NCI-H146 (cell line): ENCODE measurements around the gene CD109.
"Not testable (repeated sequence)": the region's sequence is repeated elsewhere in the genome, so short reads cannot be mapped to it uniquely, and the experiment has no call there.

ENCODE experiments used
- DNase-seq: peaks from one replicate; lab custom pipeline; 2025; lab: John Stamatoyannopoulos, UW

Gene CD109

GRCh38 chr6:73688351-73688750, 7.7 kb upstream of the CD109 start:
- DNase-seq, result no peak

DNA sequence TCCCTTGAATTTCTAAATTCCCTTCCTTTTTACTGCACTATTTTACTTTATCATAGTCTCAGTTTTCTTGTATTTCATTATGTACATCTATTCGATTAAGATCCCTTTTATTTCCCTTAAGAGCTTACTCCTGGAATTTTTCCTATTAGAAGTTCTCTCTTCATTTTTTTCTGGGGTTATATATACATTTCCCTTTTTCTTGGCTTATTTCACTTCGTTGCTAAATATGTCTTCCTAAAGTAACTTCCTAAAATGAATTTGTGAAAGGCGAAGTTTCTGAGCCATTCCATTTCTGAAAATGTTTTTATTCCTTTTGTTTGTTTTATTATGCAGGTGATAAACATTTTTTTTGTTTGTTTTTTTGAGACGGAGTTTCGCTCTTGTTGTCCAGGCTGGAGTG, 5.9 kb upstream of the CD109 start:
- no peak for DNase-seq

DNA sequence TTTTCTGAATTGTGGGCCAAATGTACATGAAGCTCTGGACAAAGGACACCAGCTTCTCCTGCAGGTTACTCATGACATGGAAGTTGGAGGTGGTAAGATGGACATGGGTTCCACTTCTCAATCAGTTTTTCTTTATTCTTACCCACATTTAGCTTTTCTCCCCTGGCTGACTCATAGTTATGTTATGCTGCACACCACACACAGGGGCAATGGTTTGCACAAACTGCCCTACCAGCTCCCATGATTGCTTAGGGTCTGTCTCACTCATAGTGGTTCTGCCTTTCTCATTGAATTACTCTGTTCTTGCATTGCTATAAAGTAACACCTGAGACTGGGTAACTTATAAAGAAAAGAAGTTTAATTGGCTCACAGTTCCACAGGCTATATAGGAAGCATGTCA, 4.5 kb upstream of the CD109 start:
- DNase-seq, result no peak

DNA sequence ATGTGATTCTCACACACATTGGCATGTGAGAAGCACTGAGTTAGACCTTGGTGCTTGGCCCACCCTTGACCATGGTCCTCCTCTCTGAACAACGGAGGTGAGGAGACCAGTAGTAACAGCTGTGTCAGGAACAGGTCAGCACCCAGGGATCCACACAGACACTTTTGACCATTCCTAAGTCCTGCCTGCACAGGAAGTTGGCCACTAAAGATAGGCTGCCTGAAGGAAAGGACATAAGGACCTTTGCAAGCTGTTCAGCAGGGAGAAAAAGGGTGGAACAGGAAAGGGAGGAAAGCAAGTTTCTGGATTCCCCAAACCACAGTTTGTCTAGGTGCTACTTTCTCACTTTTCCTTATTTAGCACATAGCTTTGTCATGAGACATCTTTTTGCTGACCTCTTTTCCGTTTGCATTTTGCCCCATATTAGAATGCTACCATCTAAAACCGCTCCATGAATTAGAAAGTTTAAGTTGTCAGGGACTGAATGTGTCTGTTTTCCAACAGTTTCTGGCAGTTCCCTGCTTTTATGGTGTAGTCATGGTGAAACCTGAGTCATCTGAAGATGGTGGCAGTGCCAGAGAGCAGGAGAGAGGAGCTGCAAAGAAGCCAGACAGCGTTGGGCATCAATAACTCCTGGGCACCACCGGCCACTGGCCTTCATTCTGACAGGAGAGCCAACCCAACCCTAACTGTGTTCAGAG, 1.1 kb upstream of the CD109 start:
- no peak for DNase-seq

DNA sequence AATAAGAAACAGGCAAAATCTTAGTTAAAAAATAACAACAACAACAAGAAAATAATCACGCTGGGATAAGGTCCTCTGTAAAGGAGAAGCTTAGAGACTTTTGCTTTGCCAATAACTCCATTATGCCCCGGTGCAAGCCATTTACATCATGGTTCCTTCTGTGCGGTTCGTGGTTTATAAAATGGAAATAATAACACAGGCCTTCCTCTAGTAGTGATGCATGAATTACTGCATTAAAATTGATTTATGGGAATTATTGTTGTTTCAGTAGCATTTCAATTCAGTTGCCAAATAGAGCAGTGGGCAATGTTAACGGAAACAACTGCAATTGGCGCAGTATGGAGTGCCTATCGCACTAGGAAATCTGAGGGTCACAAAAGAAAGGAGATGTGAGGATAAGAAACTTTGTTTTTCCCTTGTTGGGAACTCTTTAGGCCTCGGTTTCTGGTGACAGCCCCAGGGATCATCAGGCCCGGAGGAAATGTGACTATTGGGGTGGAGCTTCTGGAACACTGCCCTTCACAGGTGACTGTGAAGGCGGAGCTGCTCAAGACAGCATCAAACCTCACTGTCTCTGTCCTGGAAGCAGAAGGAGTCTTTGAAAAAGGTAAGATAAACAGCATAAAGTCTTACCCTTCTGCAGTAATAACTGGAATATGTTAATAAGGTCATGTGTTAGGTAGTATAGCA, 1.1 kb downstream of the CD109 start:
- no peak for DNase-seq

- no peak for DNase-seq
These were observed 3.9 kb downstream of the CD109 start for GRCh38 chr6:73699676-73700459.

GRCh38 chr6:73702444-73702843, 6.4 kb downstream of the CD109 start:
- no peak for DNase-seq

DNA sequence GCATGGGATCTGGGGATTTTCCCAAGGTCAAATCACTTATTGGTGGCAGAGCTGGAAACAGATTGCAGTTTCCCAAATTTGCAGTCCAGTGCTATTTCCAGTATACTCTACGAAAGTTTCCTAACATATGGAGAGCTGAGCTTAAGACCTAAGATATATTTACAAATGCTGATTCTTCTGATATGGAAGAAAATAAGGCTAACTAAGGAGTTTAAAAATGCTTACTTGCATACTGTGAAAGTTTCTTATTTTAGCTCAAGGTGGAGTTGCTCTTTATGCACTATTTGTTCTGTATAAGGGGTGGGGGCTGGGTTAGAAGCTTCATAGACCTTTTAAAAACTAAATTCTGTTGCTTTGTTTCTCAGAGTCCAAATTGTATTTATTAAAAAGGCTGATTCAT, 7.5 kb downstream of the CD109 start:
- no peak for DNase-seq

- DNase-seq, result no peak
These were observed 8.3 kb downstream of the CD109 start for GRCh38 chr6:73704260-73704659.

DNA sequence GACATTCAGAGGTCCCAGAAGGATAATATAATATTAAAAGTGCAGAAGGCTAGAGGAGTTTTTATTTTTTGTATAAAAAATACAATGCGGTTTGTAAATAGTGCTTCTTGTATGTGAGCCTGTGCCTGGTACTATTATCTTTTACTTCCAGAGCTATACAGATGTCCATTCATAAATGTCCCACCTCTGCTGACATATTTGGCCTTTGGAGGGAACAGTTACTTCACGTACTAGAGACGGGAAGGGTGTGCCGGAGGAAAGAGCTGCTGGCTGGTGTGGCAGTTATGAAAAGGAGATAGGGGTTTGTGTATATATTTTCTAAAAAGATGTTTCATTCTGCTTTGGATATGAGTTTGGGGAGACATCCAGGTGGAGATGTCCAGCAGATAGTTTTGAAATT, 8.8 kb downstream of the CD109 start:
- DNase-seq, result no peak

DNA sequence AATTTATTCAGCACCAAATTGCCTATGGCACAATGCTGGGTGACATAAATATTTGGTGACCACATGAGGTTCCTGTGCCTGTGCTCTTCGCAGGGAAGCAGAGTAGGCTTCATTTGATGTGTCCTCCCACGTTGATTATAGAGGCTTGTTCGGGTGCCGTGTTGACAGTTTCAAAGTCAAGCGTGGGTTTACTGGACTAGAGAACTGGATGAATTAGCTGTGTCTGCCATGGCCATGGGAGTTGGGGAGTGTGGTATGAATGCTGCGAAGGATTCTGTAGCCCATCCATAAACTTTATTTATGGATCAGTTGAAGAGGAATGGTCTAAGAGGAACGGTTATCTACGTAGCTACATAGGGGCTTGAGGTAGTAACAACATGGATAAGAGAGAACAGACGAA, 11.0 kb downstream of the CD109 start:
- no peak for DNase-seq

GRCh38 chr6:73710470-73710869, 14.5 kb downstream of the CD109 start:
- DNase-seq, result no peak

DNA sequence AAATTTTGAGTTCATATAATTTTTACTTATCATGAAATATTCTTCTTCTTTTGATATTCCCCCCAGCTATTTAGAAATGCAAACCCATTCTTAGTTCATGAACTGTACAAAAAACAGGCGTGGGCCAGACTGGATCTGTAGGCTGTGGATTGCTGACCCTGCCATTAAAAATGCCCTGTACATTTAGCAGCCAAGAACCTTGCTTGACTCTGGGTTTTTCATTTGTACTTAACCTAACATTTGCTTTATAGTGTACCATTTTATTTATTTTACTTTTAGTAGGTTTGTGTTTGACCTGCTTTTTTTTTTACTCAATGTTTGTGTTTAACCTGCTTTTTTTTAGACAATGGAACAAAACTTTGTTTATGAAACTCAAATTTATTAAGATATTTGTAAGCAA, 14.9 kb downstream of the CD109 start:
- DNase-seq, result no peak

DNA sequence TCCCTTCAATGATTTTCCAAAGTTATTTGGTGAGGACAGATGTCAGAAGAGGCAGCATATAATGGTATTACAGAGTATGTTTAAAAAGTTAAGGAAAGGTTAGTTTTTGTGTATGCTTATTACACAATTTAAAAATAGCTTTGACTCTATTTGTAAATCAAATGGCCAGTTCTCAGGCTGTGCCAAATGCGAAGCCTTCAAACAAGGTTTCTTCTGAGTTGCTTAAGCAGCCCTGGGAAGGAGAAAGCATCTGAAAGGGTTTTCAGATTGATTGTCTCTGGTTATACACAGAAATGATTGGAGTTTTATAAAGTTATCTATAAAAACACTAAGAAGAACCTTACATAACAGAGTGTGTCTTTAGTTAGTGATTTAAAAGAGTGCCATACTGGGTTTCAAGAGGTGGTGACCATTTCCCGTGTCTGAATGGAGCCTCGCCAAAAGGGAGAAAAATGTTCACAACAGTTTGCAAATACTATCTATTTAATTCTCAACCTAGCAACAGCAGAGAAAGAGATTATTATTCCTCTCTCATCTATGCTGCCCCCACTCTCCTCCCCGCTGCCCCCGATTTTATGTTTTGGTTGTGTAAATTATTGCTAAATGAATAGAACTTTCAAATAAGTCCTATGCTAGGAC, 16.7 kb downstream of the CD109 start:
- DNase-seq, result no peak

DNA sequence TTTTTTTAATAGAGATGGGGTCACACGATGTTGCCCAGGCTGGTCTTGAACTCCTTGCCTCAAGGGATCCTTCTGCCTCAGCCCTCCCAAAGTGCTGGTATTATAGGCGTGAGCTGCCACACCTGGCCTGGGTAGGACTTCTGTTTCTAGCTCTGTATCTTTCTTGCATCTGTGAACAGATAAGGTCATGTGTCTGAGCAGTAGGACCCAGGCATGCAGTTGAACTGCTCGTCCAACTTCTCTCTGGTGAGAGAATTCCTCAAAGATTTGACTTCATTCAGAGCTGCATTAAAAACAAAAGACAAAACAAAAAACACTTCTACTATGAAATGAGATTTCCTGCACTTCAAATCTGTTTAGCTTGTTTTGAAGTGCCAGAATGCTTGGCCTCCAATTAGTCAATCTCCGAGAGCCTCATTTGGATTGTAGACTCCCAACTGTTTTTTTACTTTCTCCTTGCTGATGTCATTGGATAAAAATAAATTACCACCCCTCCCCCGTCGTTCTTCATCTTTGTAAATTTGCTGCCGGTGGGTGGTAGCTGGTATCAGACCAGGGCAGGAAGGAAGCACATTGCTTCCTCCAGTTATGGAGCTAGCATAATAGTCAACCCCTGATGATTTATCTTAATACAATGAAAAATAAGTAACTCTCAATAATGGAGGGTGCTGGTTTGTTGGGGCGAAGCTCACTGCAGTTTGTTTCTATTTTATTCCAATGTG, 17.6 kb downstream of the CD109 start:
- no peak for DNase-seq

DNA sequence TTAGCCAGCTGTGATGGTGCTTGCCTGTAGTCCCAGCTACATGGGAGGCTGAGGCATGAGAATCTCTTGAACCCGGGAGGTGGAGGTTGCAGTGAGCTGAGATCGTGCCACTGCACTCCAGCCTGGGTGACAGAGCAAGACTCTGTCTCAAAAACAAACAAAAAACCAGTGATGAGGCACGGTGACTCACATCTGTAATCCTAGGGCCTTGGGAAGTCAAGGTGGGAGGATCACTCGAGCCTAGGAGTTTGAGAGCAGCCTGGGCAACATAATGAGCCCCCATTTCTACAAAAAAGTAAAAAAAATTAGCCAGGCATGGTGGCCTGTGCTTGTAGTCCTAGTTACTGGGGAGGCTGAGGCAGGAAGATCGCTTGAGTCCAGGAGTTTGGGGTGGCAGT, 19.1 kb downstream of the CD109 start:
- DNase-seq, result not testable (repeated sequence)

GRCh38 chr6:73719046-73719445, 23.0 kb downstream of the CD109 start:
- no peak for DNase-seq

DNA sequence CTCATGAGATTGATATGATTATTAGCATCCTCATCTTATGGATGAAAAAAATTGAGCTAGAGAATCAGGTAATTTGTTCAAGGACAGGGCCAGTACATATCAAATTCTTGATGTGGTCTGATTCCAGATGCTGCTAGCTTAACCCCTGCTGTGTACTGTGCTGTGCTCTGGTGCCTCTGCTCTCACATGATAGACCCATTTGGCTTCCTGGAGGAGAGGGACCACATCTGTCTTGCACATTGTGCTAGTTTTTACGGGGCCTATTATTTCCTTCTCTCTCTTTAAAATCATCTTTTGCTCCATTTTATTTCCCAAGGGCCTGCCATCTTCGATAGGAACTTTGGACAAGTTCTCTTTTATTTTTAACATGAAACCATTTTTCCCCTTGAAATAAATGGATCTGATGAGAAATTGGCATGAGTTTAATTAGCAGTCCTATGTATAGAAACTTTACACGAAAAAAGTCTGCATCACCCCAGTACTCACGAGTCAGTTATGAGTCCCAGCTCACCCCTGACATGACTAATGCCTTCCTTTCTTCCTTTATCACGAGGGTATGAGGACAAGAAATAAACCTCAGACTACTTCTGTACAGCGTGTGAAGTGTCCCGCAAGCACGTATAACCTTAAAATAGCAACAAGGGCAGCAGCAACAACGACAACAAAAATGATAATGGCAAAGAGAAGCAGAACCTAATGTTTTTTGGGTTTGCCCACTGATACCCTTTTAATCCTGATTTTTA, 26.5 kb downstream of the CD109 start:
- no peak for DNase-seq

DNA sequence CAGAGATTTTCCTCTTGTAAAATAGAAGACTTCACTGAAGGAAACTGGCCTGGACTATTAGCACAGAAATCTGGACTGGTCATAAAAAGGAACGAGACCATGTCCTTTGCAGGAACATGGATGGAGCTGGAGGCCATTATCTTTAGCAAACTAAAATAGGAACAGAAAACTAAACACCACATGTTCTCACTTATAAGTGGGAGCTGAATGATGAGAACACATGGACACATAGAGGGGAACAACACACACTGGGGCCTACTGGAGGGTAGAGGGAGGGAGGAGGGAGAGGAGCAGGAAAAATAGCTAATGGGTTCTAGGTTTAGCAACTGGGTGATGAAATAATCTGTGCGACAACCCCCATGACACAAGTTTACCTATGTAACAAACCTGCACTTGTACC, 27.5 kb downstream of the CD109 start:
- not testable (repeated sequence) for DNase-seq

- no peak for DNase-seq
These were observed 28.4 kb downstream of the CD109 start for GRCh38 chr6:73724389-73724788.

DNA sequence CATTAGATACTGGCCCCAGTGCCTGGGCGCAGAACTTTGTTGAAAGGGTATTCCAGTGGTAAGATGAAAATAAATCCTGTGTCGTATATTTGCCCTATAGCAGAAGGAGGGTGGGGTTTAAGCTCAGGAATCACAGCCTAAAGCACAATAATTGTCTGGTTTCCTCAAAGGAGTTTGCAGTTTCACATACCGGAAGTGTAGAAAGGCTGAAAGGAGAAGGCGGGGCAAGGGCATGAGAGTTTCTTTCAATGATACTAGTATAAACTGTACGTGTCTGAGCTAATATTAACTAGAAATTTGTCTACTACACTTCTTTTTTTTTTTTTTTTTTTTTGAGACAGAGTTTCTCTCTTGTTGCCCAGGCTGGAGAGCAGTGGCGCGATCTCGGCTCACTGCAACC, 29.2 kb downstream of the CD109 start:
- not testable (repeated sequence) for DNase-seq
